ENCODE measurements around the gene SYNCRIP. TPM values are rescaled to one million over a fixed set of nuclear protein-coding genes. Genes with fewer than 3 reads are reported as not detected.
A peak's percentile ranks its signal among the peaks of the same experiment; 100 is the strongest.

SYNCRIP gene
- polyA plus RNA-seq (93.5 and 111 TPM in 2 replicates), polyA minus RNA-seq (166 and 192 TPM in 2 replicates)

DNA sequence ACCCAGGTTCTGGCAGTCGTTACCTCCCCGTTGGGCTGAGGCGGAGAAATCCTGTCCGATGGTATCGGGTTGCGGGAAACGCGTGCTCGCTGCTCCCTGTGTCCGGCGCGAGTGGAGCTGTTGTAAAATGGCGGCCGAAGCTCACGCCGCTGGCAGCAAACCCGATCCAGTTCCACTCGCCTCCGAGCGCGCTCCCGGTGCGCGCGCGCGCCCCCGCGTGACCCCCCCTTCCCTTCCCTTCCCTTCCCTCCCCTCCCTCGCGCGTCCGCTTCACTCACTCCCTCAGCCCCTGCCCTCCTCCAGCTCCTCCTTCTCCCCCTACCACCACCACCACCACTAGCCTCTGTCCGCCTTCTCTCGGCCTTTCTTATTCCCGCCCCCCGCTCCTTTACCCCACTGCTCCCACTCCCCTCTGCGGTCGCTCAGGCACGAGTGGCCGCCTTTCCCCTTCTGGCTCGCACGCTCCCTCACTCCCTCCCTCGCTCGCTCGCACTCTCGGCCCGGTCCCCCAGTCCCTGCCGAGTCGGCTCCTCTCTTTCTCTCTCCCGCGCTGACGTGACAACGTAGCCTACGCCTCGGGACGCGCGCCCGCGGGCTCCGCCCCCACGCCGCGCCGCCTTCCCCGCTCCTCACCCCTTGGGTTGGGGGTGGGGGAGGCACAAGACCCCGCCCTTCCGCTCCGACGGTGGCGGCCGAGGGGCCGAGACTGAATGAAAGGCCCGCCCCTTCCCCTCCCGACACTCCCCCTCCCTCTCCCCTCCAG, at the start of gene SYNCRIP:
Gene SYNCRIP, minus strand, starts transcription at position 113 of the 763 bp plus-strand sequence. CDS start 1,447 bp downstream, outside the sequence.
- Histone ChIP-seq H3K27ac (ENCODE audit: low read length) (peak within 1 kb of the TSS; percentile 100), H3K4me3 (ENCODE audit: low read length) (peak within 1 kb of the TSS; percentile 96), H3K27me3 (ENCODE audit: insufficient read depth, low read depth, low read length) (no peaks in the 10 kb centered on the region), H3K9me2 (ENCODE audit: insufficient read depth, low read length) (no peaks in the 10 kb centered on the region), H3F3A (ENCODE audit: insufficient read depth, low read length, poor library complexity, severe bottlenecking) (peaks cover 10% of the 10 kb centered on the region), H3K4me2 (ENCODE audit: low read length) (peak within 1 kb of the TSS; percentile 87), H3K9me3 (ENCODE audit: low read length) (no peaks in the 10 kb centered on the region), H4K20me1 (ENCODE audit: insufficient read depth) (peaks cover 24% of the 10 kb centered on the region), H3K36me3 (ENCODE audit: insufficient read depth, low read length) (peaks cover 3% of the 10 kb centered on the region), H2AFZ (ENCODE audit: low read depth, low read length) (peak within 1 kb of the TSS; percentile 96), H3K9ac (ENCODE audit: low read length) (peak within 1 kb of the TSS; percentile 99), H3K79me2 (replicated peaks; ENCODE audit: insufficient read depth, low read length) (peaks cover 43% of the 10 kb centered on the region)
- TF ChIP-seq POLR2AphosphoS5 (IDR thresholded peaks at IDR 0.05) (peak; percentile 93), TAF1 (IDR thresholded peaks at IDR 0.05; ENCODE audit: low read depth) (peak; percentile 83), SMC3 (conservative IDR thresholded peaks at IDR 0.05; ENCODE audit: poor library complexity) (no peak), CTCF (IDR thresholded peaks at IDR 0.05; ENCODE audit: poor library complexity, severe bottlenecking) (no peak), EZH2 (IDR thresholded peaks at IDR 0.05; ENCODE audit: borderline replicate concordance, insufficient read depth, low read length, poor library complexity, severe bottlenecking) (no peak), MXI1 (conservative IDR thresholded peaks at IDR 0.05; ENCODE audit: poor library complexity, severe bottlenecking) (peak; percentile 88), RAD21 (conservative IDR thresholded peaks at IDR 0.05) (peak; percentile 21), EP300 (conservative IDR thresholded peaks at IDR 0.05; ENCODE audit: poor library complexity, severe bottlenecking) (peak; percentile 75)
- TF ChIP-seq, protein P1, sequence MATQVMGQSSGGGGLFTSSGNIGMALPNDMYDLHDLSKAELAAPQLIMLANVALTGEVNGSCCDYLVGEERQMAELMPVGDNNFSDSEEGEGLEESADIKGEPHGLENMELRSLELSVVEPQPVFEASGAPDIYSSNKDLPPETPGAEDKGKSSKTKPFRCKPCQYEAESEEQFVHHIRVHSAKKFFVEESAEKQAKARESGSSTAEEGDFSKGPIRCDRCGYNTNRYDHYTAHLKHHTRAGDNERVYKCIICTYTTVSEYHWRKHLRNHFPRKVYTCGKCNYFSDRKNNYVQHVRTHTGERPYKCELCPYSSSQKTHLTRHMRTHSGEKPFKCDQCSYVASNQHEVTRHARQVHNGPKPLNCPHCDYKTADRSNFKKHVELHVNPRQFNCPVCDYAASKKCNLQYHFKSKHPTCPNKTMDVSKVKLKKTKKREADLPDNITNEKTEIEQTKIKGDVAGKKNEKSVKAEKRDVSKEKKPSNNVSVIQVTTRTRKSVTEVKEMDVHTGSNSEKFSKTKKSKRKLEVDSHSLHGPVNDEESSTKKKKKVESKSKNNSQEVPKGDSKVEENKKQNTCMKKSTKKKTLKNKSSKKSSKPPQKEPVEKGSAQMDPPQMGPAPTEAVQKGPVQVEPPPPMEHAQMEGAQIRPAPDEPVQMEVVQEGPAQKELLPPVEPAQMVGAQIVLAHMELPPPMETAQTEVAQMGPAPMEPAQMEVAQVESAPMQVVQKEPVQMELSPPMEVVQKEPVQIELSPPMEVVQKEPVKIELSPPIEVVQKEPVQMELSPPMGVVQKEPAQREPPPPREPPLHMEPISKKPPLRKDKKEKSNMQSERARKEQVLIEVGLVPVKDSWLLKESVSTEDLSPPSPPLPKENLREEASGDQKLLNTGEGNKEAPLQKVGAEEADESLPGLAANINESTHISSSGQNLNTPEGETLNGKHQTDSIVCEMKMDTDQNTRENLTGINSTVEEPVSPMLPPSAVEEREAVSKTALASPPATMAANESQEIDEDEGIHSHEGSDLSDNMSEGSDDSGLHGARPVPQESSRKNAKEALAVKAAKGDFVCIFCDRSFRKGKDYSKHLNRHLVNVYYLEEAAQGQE (IDR thresholded peaks at IDR 0.05; ENCODE audit: borderline replicate concordance) = peak; percentile 94

DNA sequence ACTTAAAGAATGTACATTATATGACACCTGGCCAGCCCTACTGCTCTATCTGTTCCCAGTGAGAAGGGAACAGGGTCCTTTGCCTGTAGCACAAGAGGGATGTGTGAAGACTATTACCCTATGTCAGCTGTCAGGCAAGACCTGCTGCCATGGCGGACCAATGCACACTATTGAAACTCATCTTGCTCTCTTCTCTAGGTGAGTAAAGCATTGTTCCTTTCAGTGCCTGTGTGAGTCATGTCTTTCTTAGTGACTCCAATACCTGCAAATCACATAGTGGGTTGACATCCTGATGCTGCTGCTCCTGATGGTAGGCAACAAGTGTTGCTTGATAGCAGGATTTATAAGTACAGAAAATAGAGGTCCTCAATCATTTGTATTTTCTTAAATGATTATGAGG, 48.8 kb upstream of the SYNCRIP start:
- TF ChIP-seq POLR2AphosphoS5 (IDR thresholded peaks at IDR 0.05) (no peak), RAD21 (conservative IDR thresholded peaks at IDR 0.05) (no peak), EP300 (conservative IDR thresholded peaks at IDR 0.05; ENCODE audit: poor library complexity, severe bottlenecking) (no peak), SMC3 (conservative IDR thresholded peaks at IDR 0.05; ENCODE audit: poor library complexity) (no peak), CTCF (IDR thresholded peaks at IDR 0.05; ENCODE audit: poor library complexity, severe bottlenecking) (no peak), TAF1 (IDR thresholded peaks at IDR 0.05; ENCODE audit: low read depth) (no peak)
- TF ChIP-seq, protein P1 (IDR thresholded peaks at IDR 0.05; ENCODE audit: borderline replicate concordance) = no peak
- Histone ChIP-seq H3K9me3 (ENCODE audit: low read length) (no peaks in the 10 kb centered on the region), H3K27me3 (ENCODE audit: insufficient read depth, low read depth, low read length) (no peaks in the 10 kb centered on the region), H3K4me2 (ENCODE audit: low read length) (no peak overlapping the region), H3K36me3 (ENCODE audit: insufficient read depth, low read length) (no peaks in the 10 kb centered on the region), H3K9ac (ENCODE audit: low read length) (no peak overlapping the region), H3F3A (ENCODE audit: insufficient read depth, low read length, poor library complexity, severe bottlenecking) (no peaks in the 10 kb centered on the region), H2AFZ (ENCODE audit: low read depth, low read length) (no peak overlapping the region), H3K79me2 (replicated peaks; ENCODE audit: insufficient read depth, low read length) (no peaks in the 10 kb centered on the region), H3K9me2 (ENCODE audit: insufficient read depth, low read length) (no peaks in the 10 kb centered on the region), H3K27ac (ENCODE audit: low read length) (no peak overlapping the region), H4K20me1 (ENCODE audit: insufficient read depth) (no peaks in the 10 kb centered on the region), H3K4me3 (ENCODE audit: low read length) (no peak overlapping the region)

Data from neural cell (in vitro differentiated cells).